Muscle of arm (tissue), 14 donors: ENCODE measurements around the gene UBASH3A. TPM values are rescaled to one million over a fixed set of nuclear protein-coding genes. Genes with fewer than 3 reads are reported as not detected.

Experiments
- DNase-seq: peaks from one replicate; pipeline ENCODE4 v3.0.0-alpha.2; 2013
- long read RNA-seq, 11 donors: transcript quantifications; one replicate each; lab custom pipeline, GENCODE V29; 2026
- polyA plus RNA-seq, 12 donors: library from polyadenylated mRNA; unstranded; fragments of 120-200 nt; gene quantifications; one replicate each; pipeline ENCODE4 v1.2.1, GENCODE V29; 2013; ENCODE audit not compliant: insufficient read length in 12 of 12

UBASH3A gene, protein sequence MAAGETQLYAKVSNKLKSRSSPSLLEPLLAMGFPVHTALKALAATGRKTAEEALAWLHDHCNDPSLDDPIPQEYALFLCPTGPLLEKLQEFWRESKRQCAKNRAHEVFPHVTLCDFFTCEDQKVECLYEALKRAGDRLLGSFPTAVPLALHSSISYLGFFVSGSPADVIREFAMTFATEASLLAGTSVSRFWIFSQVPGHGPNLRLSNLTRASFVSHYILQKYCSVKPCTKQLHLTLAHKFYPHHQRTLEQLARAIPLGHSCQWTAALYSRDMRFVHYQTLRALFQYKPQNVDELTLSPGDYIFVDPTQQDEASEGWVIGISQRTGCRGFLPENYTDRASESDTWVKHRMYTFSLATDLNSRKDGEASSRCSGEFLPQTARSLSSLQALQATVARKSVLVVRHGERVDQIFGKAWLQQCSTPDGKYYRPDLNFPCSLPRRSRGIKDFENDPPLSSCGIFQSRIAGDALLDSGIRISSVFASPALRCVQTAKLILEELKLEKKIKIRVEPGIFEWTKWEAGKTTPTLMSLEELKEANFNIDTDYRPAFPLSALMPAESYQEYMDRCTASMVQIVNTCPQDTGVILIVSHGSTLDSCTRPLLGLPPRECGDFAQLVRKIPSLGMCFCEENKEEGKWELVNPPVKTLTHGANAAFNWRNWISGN
- under 1 TPM in 7 of 12 donors, not detected in 5; 0.12 to 0.63 (median 0.15) TPM for polyA plus RNA-seq
- long read RNA-seq, donor 1, result 0 reads
- long read RNA-seq, donor 2, result 0 reads
- long read RNA-seq, donor 3, result 0 reads
- long read RNA-seq, donor 4, result 0 reads
- long read RNA-seq, donor 5, result 0 reads
- long read RNA-seq, donor 6, result 0 reads
- long read RNA-seq, donor 7, result 0 reads
- long read RNA-seq, donor 8, result 0 reads
- long read RNA-seq, donor 9, result 0 reads
- long read RNA-seq, donor 10, result 0 reads
- long read RNA-seq, donor 11, result 0 reads

DNA sequence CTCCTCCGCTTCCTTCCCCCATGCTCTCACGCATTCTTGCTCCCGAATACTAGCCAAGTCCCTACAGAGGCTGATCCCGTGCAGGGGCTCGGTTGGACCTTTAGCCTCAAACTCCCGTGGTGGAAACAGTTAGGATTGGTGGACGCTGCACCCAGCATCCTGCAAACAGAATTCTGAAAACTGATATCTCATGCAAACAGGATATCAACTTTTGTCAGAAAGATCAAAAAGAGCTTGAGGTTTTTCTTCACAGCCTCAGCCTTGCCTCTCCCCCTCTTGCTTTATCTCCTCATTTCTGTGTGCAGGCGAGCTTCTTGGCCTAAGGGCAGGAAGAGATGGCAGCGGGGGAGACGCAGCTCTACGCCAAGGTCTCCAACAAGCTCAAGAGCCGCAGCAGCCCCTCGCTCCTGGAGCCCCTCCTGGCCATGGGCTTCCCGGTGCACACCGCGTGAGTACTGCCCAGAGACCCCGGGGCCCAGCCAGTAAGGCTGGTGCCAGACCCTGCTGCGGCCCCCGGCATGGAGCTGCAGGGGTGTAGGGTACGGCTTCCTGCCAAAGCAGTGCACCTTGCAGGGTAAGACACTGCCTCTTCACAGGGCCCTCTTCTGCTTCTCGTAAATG, at the start of gene UBASH3A:
Gene UBASH3A, plus strand, starts transcription at position 292 of the 621 bp plus-strand sequence. Its CDS starts 44 bp downstream, at position 336.
- DNase-seq, result no peak

DNA sequence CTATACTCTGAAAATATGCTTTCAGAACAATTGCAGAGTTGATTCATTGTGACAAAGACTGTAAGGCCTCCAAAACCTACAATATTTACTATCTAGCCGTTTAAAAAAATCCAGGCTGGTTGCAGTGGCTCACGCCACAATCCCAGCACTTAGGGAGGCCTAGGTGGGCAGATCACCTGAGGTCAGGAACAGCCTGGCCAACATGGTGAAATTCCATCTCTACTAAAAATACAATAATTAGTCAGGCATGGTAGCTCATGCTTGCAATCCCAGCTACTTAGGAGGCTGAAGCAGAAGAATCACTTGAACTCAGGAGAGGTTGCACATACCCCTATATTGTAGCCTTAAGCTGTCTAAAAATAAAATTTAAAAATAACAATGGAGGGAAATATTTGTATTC, 47.7 kb upstream of the UBASH3A start:
- DNase-seq, result no peak

DNA sequence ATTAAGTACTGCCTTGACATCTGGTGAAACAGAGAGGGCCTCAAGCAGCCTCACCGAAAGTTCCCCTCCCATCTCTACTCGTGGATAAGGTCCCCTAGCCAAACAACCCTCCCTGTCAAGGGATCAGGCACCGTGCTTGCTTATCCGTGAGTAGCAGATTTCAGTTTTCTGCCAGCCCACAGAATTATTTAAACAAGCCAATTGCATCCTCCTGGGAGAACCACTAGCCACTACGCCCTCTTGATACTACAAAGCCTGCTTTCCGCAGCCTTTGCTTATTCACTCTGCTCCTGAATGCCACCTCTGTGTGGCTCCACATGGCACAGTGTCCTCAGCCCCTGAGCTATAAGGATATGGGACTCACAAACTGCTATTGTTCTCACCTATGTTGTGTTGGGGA, 47.1 kb upstream of the UBASH3A start:
- no peak for DNase-seq

DNA sequence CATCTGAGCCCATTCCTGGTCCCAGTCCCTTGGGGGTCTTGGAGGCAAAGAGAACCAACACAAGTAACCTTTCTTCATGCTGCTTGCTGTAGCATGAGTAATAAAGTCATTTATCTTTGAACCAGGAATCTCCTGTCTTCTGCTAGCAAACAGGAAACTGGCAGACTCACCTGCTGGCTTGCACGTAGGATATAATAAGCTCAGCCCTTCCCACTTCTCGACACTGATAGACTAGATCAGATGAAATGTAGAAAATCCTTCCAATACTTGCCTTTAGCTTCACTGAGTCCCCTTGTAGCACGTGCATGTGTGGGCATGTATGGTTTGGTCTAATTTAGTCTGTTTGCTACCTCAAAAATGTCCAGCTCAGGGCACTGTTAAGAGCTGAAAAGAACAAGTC, 46.4 kb upstream of the UBASH3A start:
- no peak for DNase-seq

DNA sequence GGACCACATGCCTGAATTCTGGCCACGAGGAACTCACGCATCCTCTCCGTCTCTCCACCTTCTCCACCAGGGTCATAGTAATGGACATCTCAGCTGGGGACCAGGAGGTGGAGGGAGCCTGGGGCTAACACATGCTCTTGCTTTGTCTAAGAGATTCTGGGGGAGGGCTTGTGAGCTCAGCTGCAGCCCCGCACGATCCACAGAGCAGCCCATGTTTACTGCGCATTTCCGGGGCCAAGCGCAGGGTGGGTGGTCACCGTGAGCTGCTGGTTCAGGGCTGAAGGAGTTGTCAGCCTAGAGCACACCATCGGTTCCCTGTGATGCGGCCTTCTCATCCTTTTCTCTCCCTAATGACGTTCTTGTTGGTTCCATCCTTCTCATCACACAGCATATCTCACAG, 45.4 kb upstream of the UBASH3A start:
- no peak for DNase-seq

DNA sequence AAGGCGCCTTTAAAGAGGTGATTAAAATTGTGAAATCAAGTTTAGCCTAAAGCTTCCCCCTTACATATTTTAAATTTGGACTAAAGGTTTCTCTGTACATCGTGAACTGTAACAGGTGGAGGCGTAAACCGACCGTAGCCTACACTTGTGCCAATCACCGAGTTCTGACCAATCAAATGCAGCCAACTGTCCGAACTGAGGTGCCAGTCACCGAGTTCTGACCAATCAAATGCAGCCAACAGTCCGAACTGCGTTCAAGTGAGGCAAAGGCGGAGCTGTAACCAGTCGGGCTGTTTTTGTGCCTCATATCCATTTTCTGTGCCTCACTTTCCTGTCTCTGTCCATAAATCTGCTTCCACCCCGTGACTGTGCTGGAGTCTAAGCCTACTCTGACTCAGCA, 44.8 kb upstream of the UBASH3A start:
- no peak for DNase-seq

DNA sequence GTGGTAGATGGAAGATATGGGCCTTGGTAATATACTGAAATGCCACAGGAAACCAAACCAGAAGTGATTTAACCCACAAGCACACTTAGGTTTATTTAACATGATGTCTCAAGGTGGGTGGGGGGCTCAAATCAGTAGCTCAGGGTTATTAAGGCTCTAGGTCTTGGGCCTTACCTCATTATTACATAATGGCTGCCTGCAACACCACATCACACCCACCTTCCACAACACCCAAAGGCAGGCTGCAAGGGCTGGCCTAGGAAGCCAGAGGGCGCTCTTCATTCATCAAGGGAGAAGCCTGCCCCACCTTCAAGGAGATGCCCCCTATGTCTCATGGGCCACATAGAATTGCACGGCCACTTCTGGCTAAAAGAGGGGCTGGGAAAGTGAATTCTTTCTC, 43.4 kb upstream of the UBASH3A start:
- DNase-seq, result no peak

DNA sequence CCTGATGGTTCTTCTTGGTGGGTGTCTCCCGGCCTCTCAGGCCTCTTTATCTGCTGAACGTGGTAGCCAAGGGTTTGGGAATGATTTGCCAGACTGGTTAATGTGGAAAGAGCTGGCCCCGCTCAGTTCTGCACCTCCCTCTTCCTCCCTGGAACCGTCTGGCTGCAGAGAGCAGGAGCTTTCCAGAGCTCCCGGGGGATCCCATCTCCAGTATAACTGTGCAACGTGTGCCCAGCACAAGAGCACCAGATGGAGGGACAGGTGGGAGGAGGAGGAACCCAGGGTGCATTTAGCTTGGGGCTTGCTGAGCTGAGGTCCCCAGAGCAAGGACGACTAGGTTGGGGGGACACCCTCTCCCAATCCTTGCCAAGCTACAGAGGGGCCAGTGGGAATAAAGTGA, 42.4 kb upstream of the UBASH3A start:
- no peak for DNase-seq

DNA sequence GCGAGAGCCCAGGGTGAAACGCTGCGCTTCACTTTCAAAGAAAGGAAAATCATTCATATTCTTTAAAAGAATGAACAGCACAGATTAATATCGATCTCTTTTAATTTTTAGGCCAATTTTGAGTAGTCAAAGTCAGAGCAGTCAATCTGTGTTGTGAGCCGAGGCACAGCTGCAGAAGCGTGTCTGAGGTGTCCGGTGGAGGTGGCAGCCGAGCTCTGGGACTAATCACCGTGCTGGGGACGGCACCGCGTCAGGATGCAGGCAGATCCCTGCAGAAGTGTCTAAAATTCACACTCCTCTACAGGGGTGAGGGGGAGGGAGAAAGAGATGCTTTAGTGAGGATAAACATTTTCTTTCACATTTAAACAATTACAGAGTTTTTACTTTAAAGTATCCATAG, 41.5 kb upstream of the UBASH3A start:
- no peak for DNase-seq

DNA sequence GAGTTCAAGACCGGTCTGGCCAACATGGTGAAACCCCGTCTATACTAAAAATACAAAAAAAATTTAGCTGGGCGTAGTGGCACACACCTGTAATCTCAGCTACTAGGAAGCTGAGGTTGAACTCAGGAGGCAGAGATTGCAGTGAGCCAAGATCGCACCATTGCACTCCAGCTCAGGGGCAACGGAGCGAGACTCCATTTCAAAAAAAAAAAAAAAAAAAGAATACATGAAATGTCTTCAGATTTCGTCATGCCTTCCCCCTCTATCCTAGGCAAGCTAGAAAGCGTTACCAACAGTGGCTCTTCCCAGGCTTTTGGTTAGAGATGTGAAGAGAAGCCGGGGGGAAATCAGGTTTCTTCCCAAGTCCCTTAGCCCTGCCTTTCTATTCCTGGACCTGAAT, 41.0 kb upstream of the UBASH3A start:
- DNase-seq, result no peak

DNA sequence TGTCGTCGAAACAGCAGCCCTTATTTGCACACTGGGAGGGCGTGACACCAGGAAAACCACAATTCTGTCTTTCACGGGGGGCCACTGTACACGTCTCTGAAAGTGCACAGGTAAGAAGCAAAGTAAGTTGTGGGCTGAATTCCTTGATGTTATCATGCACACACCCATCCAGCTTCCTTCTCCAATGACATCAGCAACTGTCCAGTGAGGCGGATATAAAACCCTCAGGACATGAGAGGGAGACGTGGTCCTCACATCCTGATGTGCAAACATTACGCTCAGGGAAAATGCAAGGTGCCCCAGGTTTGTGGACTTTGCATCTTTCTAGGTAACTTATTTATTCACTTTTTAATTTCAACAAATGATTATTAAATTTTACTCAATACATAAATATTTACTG, 40.4 kb upstream of the UBASH3A start:
- no peak for DNase-seq

DNA sequence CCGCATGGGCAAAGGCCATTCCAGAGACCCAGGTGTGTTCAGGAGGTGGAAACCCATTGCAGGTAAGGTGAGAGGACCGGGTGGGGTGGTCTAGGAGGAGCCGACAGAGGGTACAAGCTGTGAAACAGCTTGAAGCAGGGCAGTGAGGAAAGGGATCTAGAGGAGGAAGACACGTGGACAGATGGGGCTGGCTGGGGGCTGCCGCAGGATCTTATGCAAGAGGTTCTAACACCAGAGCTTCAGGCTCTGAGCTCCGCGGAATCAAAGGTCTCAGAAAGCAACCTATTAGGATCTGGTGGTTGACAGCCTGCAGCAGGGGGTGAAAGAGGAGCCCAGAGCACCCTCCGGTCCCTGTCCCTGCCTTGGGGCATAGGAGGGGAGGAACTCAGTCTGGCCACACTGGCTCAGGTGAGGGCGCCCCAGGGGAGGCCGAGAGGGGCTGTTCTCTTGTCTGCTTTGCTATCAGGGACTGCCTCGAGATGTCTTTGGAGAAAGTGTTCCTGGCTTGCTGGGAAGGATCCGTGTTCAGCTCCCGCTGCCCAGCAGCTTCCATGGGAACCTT, 39.3 kb upstream of the UBASH3A start:
- DNase-seq, result no peak

DNA sequence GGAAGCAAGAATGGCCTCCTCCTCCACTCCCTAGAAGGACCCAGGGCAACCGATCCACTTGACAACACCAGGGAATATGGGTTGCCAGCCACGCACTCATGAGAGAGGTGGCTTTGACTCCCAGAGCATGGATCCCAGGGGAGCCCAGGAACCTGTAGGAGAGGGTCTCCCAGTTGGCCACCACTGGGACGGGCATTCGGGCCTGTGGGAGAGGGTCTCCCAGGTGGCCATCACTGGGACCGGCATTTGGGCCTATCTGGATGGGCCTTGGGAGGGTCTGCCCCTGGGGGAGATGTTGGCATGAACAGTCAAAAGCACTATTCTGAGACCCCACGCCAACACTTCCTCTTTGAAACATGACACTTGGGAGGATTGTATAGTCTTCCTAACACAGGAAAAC, 37.9 kb upstream of the UBASH3A start:
- no peak for DNase-seq

DNA sequence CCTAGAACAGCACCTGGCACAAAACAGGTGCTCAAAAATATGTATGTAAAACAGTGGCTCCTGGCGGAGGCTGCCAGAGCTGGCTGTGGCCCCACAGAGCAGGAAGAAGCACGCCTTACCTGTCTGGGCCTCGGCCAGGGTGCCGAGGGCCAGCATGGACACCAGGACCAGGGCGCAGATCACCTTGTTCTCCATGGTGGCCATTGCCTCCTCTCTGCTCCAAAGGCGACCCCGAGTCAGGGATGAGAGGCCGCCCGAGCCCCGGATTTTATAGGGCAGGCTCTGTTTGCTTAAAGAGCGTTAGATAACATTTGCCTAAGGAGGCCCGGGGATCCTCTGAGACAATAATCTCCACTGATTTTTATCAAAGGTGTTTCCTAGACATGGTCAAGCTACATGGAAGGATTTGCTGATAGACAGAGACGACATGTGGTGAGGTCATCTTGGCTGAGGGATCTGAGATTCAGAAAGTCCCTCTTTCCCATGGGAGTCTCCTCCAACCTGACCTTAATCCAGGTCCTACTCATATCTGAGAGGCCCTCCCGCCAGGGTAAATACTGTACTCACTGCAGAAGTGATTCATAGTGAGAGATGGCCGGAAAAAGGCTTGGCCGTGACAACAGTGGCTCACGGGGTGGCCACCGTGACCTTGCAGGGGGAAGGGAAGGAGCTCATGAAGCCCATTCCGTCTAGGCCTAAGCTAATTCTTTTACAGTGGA, 37.3 kb upstream of the UBASH3A start, which contains the start of gene TFF1:
Gene TFF1, minus strand, starts transcription at position 244 of the 719 bp plus-strand sequence. Its CDS starts 40 bp downstream, at position 204.
- DNase-seq, result no peak

DNA sequence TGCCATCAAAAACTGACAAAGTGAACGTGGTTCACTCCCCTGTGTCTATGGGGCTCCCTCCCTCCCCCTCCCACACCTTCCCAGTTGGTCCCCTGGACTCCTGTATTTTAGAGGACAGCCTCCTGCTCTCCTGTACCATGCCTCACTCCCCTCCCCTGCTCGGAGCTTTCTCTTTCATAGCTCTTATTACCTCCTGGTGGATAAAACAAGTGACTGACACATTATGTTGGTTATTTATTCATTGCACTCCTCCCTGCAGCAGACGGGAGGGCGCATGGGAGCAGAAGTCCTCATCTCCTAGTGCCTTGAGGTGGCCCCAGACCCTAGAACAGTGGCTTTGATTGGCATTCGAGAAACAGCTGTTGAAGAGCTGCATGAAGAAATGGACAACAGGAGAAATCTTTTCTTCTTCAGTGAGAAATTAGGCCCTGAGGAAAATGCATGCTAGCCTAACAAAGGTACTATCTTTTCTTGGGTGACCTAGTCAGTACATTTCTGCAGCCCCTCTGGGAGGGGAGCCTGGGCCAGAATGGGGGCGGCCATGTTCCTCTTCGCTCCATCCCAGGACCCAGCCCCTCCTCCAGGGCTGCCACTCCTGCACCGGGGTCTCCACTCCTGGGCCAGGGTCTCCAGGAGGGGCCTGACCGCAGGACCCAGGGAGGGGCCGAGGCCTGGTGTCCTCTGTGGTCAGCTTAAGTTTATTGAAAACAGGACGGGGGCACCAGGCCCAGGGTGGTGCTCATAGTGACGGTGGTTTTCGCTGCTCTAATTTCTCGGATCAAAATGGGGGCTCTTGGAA, 36.1 kb upstream of the UBASH3A start:
- DNase-seq, result no peak

DNA sequence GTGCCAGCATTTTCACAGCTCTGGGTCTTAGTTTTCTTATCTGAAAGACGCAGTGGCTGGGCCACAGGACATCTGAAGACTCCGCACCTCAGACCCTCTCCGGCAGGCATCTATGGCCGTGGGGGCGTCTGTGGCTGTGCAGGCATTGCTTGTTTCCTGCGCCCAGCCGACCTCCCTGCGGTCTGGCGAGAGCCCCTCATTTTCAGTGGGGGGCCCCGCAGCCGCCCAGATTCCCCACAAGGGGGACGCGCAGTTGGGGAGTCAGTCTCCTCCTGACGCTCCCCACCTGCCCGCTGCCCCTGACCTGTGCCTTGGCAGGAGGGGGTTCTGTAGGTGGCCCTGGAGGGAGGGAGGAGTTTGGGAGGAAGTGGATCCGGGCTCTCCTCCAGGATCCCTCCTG, 33.9 kb upstream of the UBASH3A start:
- no peak for DNase-seq

DNA sequence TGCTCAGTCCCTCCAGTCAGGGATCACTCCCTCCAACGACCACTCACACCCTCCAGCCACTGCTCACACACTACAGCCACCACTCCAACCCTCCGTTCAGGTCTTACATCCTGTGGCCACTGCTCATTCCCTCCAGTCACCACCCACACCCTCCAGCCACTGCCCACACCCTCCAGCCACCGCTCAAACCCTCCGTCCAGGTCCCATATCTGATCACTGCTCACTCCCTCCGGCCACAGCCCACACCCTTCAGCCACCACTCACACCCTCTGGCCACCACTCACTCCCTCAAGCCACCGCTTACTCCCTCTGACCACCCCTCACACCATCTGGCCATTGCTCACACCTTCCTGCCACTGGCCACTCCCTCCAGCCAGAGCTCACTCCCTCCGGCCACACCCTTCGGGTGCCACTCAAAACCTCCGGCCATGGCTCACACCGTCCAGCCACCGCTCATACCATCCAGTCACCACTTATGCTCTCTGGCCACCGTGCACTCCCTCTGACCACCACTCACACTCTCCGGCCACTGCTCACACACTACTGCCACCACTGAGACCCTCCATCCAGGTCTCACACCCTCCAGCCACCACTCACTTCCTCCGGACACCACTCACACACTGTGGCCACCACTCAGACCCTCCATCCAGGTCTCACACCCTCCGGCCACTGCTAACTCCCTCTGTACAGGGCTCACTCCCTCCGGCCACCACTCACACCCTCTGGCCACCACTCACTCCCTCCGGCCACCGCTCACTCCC, 32.6 kb upstream of the UBASH3A start:
- DNase-seq, result no peak

DNA sequence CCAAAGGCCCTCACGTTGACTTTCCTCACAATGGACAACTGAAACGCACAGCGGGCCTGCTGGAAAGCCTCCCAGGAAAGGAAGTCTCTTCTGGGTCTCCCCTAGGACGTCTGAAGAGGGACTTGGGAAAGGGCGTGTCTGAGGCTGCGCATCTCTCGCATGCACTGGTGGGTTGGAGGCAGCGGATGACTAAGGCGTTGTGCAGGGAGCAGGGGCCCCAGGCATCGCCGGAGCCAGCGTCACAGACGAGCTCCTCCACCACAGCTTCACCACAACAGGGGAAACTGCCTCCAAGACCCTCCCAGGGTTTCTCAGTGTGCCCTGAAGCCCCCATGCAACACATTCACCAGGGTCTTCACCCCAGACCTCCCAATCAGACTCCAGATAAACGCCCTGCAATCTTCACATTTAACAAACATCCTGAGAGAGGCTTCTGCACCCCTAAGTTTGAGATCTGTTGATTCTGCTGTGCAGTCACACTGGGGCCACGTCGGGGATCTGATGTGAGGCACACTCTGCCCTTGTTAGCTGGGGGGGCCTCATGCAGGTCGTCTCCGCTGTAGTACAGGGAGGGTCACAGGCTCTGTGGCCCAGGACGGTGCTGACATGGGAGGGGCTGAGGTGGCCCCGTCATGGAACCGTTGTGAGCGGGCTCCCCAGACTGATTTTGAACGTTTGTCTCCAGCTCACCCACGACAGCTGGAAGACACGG, 30.4 kb upstream of the UBASH3A start:
- DNase-seq, result no peak

DNA sequence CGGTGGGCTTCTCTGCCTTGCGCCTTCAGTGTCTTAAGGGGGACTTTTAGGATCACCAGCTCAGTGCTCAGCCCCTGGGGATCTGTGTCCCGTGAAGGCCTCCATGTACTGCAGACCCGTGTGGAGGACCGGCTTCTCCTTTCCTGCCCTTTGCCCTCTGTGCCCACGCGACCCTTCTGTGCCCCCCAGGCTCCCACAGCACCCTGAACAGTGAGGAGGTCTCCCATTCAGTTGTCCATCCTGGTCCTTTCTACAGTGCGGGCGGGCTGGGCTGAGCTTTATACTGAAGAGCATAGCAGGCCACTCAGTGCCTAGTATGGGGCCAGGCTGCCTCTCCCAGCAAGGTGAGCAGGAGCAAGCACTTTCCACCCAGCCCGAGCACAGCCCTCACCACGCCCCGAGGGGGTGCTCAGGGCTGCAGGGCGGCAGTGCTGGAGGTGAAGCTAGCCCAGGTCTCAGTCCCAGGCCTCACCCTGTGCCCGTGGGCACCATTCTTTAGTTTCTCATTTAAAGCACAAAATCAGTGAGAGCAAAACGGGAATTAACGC, 29.7 kb upstream of the UBASH3A start:
- DNase-seq, result no peak
